K562 (cell line): Measurements from ENCODE around the gene KCNK4.

ENCODE experiments used
- ATF7 ChIP-seq: fragments of 450-650 bp; IDR thresholded peaks from 2 replicates; pipeline ENCODE4 v1.7.1; 2014; ENCODE audit warnings: mild to moderate bottlenecking, moderate library complexity
- BRF1 ChIP-seq: IDR thresholded peaks from 3 replicates; pipeline ENCODE4 v1.6.1; 2011; ENCODE audit warnings: borderline replicate concordance, mild to moderate bottlenecking; ENCODE audit not compliant: insufficient read length; ENCODE audit errors: extremely low read depth
- FOXA1 ChIP-seq: fragments of 450-650 bp; IDR thresholded peaks from 2 replicates; pipeline ENCODE4 v1.6.1; 2016; ENCODE audit warnings: mild to moderate bottlenecking, borderline replicate concordance
- NCOA2 ChIP-seq, 2 experiments: fragments of 450-650 bp; IDR thresholded peaks; 2 replicates each; pipeline ENCODE4 v1.6.1; 2018; ENCODE audit warnings: mild to moderate bottlenecking in 2 of 2, moderate library complexity in 1 of 2; ENCODE audit not compliant: partially characterized antibody in 2 of 2
- PML ChIP-seq: IDR thresholded peaks from 2 replicates; pipeline ENCODE4 v1.6.1; 2012; ENCODE audit warnings: low read length, inconsistent platforms
- POLR2H ChIP-seq: IDR thresholded peaks from 2 replicates; pipeline ENCODE4 v1.6.1; 2016; ENCODE audit warnings: missing genetic modification characterization, low read depth, mild to moderate bottlenecking, control low read depth, missing compliant biosample characterization, moderate library complexity
- TEAD2 ChIP-seq: fragments of 450-650 bp; IDR thresholded peaks from 2 replicates; pipeline ENCODE4 v1.6.1; 2016; ENCODE audit warnings: missing genetic modification characterization, control low read depth, missing compliant biosample characterization
- ZNF175 ChIP-seq: fragments of 200-800 bp; sonication (Bioruptor generic); IDR thresholded peaks from 2 replicates; pipeline ENCODE4 v1.6.1; 2016; ENCODE audit warnings: low read depth, mild to moderate bottlenecking, missing genetic modification characterization, missing compliant biosample characterization
- ZNF274 ChIP-seq: IDR thresholded peaks from 2 replicates; pipeline ENCODE4 v1.6.1; 2011; ENCODE audit warnings: low read depth, mild to moderate bottlenecking, low read length, moderate library complexity, borderline replicate concordance

DNA sequence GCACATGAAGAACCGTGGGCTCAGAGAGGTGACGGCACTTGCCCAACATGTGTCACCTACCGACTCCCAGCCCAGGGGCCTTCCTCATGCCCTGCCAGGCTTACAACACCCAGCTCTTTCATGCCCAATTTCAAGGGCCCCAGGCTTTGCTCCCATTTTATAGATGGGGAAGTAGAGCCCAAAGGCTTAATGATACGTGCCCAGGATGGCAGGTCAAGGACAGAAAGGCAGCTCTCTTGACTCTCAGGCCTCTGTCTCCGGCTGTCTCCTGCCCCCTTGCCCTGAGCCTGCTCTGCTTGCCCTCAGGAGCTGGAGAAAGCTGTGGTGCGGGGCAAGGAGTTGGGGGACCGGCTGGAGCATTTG lies 57.9 kb downstream of the KCNK4 start:
- TF ChIP-seq PML: no peak
- no peak for TF ChIP-seq NCOA2 (IDR thresholded peaks at IDR 0.05; ENCODE audit: partially characterized antibody in 2 of 2)
- no peak for TF ChIP-seq BRF1
- no peak for TF ChIP-seq POLR2H (tag)
- TF ChIP-seq FOXA1: no peak
- no peak for TF ChIP-seq TEAD2 (tag)
- TF ChIP-seq ATF7: no peak
- no peak for TF ChIP-seq ZNF274
- TF ChIP-seq ZNF175 (CRISPR knock-in tag): no peak
